GM19463 (cell line): ENCODE data around the gene AKR1C3.
"Not testable (repeated sequence)": the region's sequence is repeated elsewhere in the genome, so short reads cannot be mapped to it uniquely, and the experiment has no call there.

ENCODE experiments used
- ATAC-seq: cut with Tn5 transposase; IDR thresholded peaks from one replicate; pipeline ENCODE4 v1.9.1; 2021; ENCODE audit warnings: mild to moderate bottlenecking, moderate library complexity; ENCODE audit not compliant: unreplicated experiment

AKR1C3 gene

DNA sequence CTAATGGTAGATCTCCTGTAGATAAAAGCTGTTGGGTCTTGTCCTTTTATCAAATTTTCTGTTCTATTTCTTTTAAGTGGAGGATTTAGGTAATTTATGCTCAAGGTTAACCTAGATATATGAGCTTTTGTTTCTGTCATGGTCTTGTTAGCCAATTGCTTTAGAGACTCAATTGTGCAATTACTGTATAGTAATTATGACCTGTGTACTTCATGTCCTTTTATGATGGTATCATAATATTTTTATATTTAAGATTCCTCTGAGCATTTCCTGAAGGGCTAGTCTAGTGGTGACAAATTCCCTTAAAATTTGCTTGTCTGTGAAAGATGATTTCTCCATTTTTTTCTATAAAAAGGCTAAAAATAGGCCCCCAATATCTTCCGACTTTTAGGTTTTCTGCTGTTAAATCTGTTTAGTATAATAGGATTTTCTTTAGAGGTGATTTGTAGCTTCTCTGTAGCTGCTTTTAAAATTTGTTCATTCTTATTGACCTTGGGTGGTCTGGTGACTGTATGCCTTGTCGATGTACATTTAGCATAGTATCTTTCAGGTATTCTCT lies 5.4 kb upstream of the AKR1C3 start:
- ATAC-seq, result no peak

DNA sequence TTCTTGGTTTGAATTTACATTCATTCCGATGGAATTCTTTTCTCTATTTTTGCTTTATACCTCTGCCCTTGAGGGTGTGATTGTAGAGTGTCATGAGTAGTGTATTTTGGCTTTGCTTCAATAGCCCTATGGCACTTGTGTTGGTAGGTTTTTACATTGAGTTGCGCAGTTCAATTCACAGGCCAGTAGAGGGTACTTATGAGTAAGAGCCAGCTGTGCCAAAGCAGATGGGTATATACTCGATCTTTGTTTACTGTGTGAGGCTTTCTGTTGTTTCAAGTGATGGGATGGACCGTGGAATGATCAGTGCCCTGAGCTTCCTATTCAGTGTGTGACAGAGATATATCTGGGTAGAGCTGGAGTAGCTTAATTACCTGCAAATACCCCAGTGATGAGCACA lies 4.3 kb upstream of the AKR1C3 start:
- no peak for ATAC-seq

DNA sequence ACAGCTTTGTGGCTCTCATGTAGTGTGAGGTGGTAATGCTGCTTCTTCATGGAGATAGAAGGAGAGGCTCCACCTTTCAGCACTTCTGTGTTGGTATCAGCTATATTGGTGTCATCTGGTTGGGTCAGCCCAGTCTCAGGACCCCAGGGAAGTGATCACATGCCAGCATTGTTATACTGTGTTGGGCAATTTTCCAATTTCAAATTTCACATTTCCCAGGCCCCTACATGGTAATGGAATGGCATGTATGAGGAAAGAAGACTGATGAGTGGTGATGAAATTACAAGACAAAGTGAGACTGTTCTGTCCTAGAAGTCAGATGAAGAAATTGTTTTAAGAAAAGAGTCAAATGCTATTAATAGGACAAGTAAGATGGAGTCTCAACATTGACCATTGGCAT lies 3.7 kb upstream of the AKR1C3 start:
- no peak for ATAC-seq

DNA sequence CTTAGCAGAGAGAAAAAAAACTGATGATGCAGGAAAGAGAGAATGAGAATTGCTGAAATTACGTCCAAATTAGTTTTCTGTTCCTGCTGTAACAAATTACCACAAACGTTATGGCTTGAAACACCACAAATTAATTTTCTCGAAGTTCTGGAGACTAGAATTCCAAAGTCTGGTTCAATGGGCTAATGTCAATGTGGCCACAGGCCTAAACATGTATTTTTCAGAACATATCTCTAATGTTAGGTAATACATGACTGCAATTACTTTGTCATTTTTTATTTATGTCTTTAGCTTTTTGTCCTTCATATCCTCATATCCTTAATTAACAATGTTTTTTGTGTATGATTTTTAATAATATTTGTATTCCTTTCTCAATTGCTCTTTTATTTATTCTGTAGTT lies 3.0 kb upstream of the AKR1C3 start:
- no peak for ATAC-seq

DNA sequence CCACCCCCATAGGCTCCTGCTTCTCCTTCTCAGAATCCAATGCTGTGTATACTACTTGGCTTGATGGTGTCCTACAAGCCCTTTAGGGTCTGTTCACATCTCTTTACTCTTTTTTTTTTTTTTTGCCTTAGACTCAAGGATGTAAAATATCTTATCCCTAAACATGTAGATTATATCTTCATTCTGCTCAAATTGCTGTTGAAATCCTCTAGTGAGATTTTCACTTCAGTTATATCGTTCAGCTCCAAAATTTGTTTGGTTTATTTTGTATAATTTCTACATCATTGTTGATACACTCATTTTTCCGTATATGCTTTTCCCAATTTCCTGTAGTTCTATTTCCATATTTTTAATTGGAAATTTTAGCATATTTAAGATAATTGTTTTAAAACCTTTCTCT lies 1.8 kb upstream of the AKR1C3 start:
- ATAC-seq, result no peak

DNA sequence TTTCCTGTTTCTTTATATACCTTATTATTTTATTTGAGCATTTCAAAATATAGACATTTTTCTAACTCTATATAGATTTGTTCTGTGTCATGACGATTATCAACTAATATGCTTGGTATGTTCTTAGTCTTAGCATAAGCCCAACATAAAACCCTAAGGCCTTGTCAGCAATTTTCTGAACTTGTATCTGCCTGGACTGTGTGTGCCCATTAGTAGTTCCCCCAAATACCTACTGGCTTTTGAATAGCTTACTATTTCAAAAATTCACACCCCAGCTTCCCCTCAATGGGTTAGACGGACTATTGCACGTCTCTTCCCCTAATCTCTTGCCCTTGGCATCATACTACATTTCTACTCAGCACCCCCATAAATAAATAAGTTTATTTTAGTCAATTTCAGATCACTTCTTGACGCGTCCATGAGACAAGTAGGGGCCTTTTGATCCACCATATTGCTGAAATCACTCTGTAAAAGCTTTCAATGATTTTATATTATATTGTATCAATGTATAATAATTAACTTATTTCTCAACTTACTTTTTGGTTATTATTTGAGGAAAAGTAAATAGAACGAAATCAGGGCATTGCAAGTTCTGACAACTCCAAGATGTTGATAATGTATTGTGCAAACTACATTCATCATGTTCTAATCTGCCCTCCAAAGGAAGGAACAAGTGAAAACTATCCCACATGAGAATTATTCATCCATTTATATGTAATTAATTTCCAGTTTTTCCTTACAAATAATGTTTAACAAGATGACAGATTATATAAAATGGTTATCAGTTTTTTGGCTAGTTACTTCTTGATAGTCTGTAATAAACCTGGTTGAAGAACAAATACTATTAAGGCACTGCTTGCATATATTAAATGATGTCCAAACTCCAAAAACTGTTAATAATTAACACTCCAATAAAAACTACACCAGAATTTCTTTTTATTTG lies 1.1 kb upstream of the AKR1C3 start:
- ATAC-seq, result no peak

DNA sequence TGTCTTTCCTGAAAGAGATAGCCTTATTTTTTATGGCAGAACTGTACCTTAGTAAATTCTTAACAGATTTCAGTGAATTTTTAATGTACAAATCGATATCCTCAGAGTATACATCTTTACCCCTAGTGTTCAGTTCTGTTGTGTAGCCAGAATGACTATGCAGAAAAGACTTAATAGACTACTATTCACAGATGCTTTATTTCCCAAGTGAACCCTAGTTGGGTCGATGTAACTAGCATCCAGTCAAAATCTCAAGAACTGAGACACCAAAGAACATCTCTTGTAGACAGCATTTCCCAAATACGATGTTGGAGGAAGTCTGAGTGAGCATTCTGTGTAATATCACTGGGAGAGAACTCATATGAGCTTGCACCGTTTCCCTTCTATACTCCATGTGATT lies 1.5 kb downstream of the AKR1C3 start:
- ATAC-seq, result no peak

DNA sequence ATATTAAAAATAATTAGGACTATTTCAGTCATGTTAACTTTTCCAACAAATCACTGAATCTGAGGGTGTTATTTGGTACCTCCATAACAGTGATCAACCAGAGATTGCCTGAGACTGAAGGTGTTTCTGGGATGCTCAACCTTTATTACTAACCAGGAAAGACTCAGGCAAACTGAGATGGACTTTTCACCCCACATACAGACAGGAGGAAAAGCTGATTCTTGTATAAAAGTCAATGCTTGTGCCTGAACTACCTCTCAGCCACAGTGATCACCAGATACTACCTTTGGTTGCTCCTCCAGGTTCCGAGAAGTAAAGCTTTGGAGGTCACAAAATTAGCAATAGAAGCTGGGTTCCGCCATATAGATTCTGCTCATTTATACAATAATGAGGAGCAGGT lies 1.9 kb downstream of the AKR1C3 start:
- ATAC-seq, result no peak

DNA sequence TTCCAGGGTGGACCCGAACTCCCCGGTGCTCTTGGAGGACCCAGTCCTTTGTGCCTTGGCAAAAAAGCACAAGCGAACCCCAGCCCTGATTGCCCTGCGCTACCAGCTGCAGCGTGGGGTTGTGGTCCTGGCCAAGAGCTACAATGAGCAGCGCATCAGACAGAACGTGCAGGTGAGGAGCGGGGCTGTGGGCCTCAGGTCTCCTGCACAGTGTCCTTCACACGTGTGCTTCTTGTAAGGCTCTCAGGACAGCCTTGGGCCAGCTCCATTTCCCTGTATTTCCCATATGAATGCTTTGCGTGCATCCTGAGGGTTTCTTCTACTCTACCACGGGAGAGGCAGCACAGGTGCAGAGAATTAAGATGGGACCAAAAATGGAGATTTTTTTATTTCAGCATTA lies 8.3 kb downstream of the AKR1C3 start:
- not testable (repeated sequence) for ATAC-seq

DNA sequence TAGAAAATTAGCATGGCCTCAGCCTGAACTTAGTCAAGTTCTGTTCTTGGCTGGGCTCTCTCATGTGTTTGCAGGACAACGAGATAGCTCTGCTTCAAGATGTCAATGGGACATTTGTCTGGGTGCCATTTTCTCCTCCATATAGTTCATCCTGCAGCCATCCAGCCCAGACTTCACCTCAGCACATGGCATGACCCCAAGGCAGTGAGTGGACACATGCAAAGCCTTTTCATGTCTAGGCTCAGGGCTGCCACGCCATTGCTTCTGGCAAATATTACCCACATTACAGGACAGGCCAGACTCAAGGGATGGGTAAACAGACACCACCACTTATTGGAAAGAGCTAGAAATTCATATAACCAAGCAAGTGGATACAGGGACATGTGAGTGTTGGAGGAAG lies 9.3 kb downstream of the AKR1C3 start:
- ATAC-seq, result no peak

DNA sequence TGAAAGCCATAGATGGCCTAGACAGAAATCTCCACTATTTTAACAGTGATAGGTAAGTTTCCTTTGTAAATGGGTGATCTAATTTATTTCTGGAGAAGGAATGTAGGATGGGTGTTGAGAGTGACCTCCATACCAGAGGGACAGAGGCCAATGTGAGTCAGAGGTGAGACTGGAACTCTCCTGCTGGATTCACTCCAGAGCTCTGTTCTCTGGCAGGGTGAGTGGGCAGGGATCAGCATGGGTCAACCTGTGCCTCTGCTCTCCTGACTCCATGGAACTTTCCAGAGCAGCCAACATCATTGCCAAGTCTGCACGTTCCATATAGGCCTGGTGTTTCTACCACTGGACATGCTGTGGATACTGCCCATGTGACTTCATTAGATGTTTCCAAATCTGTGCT lies 11.4 kb downstream of the AKR1C3 start:
- no peak for ATAC-seq

DNA sequence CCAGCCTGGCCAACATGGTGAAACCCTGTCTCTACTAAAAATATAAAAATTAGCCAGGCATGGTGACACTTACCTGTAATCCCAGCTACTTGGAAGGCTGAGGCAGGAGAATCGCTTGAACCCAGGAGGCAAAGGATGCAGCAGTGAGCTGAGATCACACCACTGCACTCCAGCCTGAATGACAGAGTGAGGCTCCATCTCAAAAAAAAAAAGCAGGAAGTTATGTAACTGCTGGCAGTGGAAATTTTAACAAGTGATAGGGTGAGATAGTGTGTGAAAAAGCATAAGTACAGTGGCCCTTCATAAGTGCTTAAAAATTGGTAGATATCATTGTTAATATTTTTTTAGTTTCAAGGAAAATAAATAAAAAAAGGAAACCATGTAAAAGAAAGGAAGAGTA lies 12.3 kb downstream of the AKR1C3 start:
- ATAC-seq, result no peak

DNA sequence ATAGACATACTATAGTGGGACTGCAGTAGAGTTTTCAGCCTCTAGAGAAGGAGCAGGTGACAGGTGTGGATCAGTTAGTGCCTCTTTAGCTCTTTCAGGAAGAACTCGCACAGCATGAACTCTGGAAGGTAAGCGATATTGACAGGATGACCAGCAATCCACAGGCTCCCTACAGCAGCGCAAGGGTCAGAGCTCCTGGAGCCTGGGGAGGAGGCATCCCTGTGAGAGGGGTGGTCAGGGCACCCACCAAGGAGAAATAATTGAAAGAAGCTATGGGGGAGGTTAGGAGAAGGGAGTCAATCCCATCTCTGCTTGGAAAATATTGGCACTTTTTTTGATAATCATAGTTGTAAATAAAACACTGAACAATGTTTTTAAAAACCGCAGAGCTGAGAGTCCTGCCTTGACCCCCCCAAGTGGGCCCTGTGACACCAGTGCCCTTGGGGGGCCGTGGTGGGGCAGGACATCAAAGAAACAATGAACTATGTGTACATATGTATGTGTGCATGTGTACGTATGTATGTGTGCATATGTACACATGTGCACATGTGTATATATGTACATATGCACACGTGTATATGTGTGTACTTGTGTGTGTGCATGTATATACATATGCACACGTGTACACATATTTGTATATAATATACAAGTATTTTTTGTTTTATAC lies 13.8 kb downstream of the AKR1C3 start:
- ATAC-seq, result no peak

DNA sequence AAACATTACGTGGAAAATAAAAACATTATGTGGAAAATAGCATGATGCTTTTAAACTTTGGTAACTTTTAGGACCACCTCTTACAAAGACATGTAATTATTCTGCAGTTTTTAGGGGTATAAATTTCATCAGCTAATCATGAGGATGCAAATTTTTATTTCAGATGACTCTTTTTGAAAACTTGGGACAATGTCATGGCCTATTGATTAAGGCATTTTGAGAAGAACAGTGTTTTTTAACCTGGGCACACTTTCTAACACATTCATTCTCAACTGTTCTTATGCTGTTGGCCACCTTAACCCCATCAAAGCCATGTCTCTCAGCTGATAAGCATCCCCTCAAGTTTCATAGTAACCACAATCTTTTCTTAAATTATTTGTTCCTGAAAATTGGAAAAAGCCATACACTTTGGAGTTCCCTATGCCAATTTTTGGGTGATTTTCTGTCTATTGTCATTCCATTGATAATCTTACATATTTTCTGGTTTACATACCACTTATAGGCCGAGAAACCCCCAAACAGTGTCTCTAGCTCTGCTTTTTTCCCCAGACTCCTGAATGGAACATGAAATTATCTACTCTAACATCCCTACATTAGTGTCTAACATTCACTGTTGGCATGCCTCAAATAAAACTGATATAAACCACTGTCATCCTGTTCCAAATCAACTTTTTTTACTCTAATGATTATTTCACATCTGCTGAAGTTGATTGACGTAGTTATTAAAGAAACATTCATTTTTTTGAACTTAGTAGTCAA lies 14.6 kb downstream of the AKR1C3 start:
- no peak for ATAC-seq

DNA sequence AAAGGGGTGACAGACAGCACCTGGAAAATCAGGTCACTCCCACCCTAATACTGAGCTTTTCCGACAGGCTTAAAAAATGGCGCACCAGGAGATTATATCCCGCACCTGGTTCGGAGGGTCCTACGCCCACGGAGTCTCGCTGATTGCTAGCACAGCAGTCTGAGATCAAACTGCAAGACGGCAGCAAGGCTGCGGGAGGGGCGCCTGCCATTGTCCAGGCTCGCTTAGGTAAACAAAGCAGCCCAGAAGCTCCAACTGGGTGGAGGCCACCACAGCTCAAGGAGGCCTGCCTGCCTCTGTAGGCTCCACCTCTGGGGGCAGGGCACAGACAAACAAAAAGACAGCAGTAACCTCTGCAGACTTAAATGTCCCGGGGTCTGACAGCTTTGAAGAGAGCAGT lies 15.6 kb downstream of the AKR1C3 start:
- not testable (repeated sequence) for ATAC-seq

DNA sequence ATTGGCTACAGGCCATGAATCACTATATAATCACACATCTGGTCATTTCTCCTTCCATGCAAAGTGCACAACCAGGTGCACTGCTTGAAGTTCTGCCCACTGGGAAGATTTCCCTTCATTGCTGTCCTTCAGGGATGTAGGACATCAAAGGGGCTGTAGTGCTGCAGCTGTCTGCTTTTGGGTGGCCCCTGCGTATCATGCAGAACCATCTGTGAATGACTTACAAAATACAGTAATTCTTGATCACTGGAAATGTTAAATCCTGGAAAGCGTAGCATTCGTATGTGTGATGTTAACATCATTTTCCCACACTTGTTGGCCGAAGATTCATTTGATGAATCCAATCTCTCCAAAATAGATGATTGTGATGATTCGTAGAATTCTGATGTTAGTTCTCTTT lies 22.4 kb downstream of the AKR1C3 start:
- no peak for ATAC-seq

DNA sequence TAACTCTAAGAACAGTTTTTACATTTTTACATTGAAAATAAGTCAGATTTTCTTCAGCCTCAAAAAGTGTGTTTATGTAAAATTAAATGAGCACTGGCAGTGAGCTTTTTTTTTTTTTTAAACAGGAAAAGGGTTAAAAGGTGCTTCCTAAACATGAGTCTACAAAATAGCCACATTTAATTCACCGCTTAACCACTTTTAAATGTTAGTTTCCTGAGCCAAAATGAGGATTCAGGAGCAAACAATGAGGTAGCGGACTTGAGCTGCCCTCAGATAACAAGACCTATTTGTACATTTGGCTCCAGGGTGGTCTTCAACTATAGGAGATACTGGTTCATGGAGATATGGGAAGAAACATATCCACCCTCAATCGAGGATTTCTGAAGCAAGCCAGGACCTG lies 22.8 kb downstream of the AKR1C3 start:
- no peak for ATAC-seq

DNA sequence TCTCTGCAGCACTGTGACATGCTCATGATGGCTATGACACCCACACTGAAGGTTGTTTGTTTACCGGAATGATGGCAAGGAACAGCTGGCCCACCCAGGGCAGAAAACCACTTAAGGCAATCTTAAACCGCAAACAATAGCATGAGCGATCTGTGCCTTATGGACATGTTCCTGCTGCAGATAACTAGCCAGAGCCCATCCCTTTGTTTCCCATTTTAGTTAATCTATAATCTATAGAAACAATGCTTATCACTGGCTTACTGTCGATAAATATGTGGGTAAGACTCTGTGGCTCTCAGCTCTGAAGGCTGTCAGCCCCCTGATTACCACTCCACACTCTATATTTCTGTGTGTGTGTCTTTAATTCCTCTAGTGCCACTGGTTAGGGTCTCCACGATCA lies 25.8 kb downstream of the AKR1C3 start:
- not testable (repeated sequence) for ATAC-seq

DNA sequence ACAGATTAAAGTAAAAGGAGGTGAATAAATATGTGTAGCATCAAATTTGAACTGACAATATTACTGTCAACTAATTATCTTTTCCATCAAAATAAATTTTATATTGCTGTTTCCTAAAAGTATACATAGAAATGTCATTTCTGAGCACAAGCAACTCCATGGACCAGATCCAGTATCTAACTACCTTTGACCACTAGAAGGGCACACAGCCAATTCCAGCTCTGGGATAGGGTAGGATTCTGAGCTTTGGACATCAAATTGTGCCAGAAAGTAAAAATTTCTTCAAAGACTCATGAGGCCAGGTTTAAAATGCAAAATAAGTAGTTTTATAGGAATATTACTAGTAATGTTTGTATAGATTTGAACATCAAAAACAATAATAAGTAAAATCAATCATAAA lies 29.7 kb downstream of the AKR1C3 start:
- no peak for ATAC-seq

DNA sequence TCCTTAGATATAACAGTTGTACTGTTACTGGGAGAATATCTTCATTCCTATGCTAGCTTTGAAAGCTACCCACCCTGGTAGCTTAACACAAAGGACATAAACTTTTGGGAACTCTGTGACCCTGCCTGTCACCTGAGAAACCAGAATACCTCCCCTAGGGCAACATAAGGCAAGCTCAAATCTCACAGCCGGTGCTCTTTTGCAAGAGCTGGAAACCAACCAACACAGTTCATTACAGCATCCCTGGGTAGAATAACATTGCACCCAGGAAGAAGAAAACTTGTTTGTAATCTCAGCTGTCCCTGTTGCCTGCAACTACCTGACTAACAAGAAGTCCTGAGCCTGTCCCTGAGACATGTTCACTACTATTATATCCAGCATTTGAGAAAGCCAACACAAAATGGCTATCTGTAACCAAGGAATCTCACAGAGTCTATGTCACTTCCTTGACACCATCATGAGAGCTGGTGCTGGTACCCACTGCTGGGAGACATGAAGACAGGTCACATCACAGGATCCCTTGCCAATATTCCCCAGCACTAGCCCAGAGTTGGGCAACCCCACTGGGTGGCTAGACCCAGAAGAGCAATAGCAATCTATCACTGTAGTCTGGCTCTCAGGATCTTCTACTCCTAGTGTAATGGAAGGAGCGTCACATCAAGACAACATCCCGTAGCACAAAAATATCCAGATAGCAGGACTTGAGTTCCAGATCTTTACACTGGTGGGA lies 31.3 kb downstream of the AKR1C3 start:
- no peak for ATAC-seq

DNA sequence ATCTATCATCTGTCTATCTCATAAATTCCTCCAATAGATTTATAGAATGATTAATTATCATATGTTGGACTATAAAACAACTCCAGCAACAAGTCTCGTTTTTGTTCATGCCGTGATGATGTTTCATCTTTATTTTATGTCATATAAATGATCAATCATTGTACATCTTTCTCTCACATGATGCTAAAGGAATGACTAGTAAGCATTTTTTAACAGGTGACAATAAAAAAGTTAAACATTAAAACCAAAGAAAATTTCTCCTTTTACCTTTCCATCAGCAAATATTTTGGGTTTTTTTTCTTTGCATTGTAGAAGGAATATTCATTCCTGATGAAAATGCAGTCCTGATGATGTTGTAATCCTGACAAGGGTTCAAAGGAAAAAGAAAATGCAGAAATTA lies 41.4 kb downstream of the AKR1C3 start:
- ATAC-seq, result no peak
